Measurements from ENCODE around the gene ACTR6.
"Not testable (repeated sequence)": the region's sequence is repeated elsewhere in the genome, so short reads cannot be mapped to it uniquely, and the experiment has no call there.

Gene ACTR6

DNA sequence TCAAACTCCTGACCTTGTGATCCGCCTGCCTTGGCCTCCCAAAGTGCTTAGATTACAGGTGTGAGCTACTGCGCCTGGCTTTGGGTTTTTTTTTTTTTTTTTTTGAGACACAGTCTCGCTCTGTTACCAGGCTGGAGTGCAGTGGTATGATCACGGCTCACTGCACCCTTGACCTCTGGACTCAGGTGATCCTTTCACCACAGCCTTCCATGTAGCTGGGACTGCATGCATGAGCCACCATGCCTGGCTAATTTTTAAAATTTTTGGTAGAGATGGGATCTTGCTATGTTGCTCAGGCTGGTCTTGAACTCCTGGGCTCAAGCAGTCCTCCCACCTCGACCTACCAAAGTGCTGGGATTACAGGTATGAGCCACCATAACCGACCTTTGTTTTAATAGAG lies 21.6 kb downstream of the ACTR6 start:
- DNase-seq = not testable (repeated sequence)

DNA sequence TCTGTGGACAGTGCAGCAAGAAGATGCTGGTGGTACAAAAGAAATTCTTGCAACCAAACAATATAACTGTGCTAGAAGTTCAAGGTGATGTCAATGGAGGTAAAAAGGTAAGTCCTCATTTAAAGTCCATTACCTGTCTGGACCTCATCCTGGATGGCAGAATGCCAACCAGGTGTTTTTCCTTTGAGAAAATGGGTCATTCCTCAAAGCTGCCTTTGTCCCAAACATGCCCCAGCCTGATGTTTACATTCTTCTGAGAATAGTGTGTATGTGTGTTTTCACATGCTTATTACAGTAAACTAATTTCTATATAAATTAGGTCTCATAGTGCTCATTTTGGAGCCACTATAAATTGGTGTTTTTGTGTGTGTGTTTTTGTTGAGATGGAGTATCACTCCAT lies 24.9 kb downstream of the ACTR6 start:
- DNase-seq = no peak

DNA sequence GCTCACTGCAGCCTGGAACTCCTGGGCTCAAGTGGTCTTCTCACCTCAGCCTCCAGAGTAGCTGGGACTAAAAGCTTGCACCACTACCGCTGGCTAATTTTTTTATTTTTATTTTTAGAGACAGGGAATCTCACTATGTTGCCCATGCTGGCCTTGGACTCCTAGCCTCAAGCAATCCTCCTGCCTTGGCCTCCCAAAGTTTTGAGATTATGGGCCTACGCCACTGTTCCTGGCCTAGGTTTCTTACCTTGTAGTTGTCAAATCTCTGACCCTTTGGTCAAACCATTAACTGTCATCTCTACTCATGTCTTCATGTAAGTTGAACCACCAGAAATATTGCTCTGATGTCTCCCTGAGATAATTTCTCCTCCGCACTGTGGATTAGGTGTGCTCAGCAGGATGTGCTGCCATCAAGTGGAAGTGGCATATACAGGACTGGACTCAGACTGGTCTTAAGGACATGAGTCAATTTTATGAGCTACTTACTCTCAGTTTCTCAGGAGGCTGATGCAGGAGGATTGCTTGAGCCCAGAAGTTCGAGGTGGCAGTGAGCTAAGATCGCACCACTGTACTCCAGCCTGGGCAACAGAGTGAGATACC lies 28.5 kb downstream of the ACTR6 start:
- no peak for DNase-seq

DNA sequence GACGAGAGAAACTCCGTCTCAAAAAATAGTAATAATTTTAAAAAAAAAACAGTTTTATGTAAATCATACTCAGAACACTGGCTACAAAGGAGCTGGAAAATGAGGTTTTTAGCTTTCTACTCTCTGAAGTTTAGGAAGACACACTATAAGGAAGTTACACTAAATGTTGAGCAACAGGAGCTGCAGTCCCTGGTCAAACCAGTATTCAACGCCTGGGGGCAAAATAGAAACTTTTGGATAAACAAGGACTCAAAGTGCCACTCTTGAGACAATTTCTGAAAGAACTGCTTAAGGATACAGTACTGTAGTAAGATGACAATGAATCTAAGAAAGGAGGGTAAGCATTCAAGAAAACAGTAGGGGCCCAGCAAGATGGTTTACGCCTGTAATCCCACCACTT lies 29.3 kb downstream of the ACTR6 start:
- no peak for DNase-seq

DNA sequence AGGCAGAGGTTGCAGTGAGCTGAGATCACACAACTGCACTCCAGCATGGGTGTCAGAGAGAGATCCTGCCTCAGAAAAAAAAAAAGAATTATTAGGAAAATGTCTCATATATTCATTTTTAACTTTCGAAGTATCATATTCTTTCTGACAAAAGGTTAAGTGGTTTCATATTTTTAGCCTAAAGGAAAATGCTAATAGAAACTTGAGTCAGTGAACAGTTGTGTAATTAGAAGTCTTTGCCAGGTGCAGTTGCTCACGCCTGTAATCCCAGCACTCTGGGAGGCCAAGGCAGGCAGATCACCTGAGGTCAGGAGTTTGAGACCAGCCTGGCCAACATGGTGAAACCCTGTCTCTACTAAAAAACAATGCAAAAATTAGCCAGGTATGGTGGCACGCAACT lies 31.3 kb downstream of the ACTR6 start:
- DNase-seq = not testable (repeated sequence)

DNA sequence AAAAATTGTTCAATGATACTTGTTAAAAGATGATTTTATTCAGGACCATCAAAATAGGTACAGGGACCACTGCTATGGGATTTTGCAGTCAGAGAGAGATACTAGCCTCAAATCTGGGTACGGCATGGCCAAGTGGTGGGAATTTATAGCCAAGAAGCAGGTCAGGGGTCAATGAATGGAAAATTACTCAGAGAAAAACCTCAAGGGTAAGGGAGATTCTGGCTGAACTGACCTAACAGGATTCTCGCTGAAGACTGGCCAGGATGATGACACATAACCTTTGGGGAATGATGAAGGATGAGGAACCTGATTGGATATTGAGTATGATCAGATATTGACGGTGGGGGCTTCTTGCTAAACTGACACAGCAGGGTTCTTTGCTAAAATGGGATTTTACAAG lies 33.6 kb downstream of the ACTR6 start:
- no peak for DNase-seq

DNA sequence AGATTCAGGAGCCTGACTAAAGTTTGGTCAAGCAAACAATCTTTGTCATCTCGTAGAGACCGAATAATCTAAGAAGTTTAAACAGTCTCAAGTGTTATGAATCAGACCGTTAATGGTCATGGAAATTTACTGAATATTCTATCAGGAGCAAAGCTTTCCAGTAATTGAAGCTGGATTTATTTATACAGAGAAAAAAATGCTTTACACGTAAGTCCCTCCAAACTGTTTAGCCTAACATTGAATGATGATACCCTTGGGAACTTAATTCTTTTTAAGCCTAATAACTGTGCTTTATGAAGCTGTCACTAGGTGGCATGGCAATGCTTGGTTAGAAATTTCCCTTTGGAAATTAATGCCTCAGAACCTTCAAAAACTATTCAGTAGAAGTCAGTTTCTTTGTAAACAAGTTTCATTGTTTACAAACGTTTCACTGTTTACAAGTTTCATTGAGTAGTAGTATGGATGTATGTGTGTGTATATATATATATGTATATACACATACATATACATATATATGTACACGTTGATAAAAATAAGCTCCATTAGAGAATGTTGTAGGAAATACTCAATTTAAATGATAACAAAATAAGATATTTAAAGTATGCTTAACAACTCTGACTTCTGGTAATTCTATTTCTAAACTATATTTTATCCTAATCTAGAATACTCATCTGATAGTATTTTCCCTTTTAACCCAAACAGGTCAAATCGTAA lies 34.1 kb downstream of the ACTR6 start:
- no peak for DNase-seq

DNA sequence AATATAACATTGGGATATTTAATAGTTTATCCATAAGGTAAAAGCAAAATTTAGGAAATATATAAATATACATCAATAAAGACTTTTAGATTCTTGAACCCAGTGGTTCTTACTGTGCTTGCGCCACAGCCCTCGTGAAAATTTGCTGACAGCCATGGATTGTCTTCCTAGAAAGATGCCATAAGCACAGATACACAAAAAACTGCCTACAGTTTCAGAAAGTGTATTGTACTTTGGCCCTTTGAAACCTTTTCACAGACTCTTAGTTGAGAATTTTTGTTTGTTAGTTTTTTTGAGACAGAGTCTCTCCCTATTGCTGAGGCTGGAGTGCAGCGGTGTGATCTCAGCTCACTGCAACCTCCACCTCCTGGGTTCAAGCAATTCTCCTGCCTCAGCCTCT lies 38.2 kb downstream of the ACTR6 start:
- no peak for DNase-seq

DNA sequence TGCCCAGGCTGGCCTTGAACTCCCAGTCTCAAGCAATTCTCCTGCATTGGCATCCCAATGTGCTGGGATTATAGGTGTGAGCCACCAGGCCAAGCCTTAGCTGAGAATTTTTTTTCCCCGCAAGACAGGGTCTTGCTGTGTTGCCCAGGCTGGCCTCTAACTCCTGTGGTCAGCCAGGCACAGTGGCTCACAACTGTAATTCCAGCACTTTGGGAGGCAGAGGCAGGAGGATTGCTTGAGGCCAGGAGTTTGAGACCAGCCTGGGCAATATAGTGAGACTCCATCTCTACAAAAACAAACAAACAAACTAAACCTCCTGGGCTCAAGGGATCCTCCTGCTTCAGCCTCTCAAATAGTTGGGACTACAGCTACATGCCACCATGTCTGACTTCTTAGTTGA lies 39.0 kb downstream of the ACTR6 start:
- DNase-seq = no peak

DNA sequence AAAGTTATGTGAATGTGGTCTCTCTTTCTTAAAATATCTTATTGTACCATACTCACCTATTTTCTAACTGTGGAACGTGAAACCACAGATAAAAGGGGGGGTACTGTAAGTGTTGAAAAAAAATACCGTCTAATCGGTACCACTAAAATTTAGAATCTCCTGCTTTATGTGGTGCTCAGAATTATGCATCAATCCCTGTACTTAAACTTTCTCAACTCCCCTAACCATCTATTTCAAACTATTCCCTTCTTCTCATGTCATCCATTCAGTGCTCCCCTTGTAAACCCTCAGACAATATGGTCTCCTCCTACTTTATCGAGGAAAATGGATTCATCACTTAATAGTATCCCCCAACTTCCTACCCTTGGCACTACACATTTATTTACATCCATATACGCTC lies 42.5 kb downstream of the ACTR6 start:
- DNase-seq = no peak

DNA sequence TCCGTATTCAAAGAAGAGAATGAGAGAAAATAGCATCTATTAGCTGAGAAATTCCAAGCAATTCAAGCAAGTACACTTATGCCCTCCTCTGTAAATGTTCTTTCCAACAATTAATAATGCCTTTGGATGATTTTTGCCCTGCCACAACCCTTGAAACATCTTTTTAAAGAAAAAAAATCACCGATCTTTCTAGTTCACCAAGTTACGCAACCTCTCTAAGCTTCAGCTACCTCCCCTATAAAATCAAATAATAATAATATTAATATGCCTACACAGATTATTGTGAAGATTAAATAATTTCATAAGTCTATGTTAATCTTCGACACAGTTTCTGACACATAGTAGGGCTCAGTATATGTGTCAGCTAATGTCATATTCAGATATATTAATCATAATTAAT lies 47.1 kb downstream of the ACTR6 start:
- DNase-seq = no peak

DNA sequence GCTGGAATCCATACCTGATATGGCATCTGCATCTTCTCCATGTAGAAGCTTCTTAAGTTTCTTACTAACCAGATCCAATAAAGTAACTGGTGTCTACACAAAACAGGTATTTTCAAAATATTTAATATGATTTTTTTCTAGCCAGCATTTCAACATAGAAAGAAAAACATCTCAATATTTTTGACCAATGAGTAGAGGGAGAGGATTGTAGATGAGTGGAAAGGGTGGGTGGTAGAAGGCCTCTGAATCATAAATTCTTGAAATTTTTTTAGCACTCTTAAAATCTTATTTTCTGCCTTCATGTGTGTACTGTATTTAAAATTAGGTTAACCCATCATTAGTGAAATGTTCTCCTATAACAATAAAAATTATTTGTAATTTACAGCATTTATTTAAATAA lies 48.3 kb downstream of the ACTR6 start:
- no peak for DNase-seq

DNA sequence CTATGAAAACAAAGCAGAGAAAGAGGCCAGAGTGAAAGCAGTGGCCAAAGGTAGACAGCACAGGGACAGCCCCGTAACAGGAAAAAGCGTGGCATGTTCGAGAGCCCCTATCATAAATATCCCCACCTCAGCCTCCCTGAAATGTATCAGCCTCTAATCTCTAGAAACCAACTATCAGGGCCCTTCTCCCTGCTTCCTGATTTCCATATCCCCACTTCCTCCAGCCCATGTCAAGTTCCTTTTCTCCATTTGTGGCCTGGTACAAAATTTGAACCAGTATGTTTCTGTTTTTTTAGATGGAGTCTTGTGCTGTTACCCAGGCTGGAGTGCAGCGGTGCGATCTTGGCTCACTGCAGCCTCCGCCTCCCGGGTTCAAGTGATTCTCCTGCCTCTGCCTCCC lies 49.3 kb downstream of the ACTR6 start:
- DNase-seq = no peak

DNA sequence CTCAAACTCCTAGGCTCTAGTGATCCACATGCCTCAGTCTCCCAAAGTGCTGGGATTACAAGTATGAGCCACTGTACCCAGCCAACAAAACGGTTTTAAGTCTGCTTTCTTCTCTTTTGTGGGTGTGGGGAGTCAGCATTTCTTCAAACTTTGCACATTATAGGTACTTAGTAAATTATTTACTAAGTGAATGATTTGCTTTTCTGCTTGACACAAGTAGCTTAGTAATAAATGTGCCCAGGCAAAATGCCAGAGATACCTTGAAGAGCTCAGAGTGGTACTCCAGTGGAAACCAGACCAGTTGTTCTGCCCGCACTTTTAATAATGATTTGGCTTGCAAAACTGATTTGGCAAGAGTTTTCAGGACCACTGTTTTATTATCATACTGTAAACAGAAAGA lies 51.3 kb downstream of the ACTR6 start:
- DNase-seq = no peak

DNA sequence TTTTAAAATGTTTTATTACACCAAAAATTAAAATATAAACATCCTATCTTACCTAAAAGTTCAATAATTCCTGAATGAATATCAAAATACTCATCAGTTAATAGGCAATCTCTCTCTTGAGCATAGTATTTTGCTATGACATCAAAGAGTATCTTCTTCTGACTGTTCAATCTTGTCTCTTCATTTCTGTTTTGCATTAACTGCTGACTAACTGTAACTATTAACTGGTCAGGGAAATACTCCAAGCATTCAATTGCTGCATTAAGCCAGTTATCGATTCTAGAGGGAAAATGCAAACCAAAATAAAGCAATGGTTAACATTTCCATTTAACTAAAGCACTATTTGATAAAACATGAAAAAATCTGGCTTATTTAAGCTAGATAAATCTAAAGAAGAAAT lies 52.8 kb downstream of the ACTR6 start:
- DNase-seq = no peak

DNA sequence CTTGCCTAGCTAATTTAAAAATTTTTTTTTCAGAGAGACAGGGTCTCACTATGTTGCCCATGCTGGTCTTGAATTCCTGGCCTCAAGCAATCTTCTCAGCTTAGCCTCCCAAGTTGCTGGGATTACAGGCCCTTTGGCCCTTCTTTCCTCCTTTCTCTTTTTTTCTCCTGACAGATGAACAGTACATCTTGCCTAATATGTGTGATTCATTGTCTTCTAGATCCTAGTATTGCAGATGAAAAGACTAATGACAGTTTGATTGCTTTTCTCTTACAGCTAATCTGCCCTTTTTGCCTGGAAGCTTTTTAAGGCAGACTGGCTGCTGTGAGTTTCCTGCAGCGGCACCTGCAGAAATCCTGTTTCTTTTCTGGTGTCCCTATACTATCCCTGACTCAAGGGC lies 54.3 kb downstream of the ACTR6 start:
- DNase-seq = no peak

DNA sequence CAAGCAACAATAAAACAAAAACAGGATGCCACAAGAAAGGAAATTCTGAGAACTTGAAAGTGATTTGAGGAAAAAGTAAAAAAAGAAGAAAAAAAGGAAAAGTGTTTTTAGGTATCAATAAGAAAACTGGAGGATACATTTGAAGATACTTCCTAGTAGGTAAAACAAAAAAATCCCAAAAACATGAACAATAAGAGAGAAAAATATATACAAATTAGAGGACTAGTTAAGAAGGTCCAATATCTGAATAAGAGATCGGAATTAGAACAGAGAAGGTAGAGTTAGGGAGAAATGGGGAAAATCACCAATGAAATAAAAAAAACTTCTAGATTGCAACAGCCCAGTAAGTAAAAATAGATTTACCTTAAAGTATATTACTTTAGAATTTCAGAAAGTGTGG lies 57.5 kb downstream of the ACTR6 start:
- DNase-seq = no peak

DNA sequence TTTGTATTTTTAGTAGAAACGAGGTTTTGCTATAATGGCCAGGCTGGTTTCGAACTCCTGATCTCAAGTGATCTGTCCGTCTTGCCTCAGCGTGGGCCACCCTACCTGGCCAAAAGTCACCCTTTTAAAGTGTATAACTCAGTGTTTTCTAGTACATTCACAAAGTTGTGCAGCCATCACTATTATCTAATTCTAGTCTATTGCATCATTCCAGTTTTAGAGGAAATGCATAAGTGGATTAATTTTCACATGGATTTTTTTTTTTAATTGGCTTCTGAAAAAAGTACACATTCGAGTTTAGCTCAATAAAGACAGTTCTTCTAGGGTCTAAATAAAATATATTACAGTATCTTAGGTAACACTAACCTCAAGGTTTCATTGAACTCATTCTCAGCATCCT lies 62.5 kb downstream of the ACTR6 start:
- DNase-seq = no peak

DNA sequence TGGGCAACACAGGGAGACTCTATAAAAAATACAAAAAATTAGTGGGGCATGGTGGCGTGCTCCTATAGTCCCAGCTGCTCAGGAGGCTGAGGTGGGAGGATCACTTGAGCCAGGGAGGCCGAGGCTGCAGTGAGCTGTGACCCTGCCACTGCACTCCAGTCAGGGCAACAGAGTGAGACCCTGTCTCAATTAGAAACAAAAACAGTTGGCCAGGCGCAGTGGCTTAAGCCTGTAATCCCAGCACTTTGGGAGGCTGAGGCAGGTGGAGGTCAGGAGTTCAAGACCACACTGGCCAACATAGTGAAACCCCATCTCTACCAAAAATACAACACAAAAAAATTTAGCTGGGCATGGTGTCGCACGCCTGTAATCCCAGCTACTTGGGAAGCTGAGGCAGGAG lies 64.5 kb downstream of the ACTR6 start:
- DNase-seq = not testable (repeated sequence)

DNA sequence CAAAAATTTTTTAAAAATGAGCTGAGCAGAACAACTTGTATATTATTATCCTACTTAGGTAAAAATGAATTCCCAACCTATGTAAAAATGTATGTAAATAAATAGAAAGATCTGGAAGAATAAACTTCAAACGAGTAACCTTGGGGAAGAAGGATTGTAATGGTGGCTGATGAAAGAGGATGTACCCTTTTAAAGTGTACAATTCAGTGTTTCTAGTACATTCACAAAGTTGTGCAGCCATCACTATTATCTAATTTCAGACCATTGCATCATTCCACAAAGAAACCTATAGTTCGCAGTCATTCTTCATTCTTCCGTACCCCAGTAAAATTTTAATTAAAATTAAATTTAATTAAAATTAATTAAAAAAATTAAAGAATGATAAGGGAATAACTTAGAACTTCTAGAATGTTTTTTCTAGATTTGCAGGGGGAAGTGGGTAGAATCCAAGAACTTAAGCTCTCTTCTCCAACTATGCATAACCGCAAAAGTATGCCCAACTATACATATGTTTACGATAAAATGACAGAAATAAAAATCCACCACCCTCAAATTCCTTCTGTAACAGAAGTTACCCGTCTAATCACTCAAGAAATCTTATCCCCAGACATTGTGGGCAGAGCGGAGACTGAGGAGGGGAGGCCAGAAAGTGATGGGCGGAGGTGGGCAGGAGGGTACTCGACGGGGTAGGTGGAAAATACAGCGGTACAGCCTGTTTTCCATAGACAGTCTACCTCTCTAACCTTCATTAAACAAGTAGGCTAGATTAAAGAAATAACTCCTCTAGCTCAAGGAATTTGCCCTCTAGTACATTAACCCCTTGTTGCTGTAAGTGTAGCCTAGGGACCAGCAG lies 65.3 kb downstream of the ACTR6 start:
- no peak for DNase-seq

DNA sequence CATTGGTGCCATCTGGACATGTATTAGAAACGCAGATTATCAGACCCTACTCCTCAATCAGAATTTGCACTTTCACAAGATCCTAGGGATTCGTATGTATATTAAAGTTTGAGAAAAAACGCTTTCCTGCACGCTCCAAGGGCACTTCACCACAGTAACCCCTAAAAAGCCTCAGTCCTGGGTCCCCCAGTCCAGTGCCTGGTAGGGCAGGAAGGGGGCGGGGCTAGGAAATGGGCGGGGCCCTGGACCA lies 65.9 kb downstream of the ACTR6 start:
- no peak for DNase-seq

DNA sequence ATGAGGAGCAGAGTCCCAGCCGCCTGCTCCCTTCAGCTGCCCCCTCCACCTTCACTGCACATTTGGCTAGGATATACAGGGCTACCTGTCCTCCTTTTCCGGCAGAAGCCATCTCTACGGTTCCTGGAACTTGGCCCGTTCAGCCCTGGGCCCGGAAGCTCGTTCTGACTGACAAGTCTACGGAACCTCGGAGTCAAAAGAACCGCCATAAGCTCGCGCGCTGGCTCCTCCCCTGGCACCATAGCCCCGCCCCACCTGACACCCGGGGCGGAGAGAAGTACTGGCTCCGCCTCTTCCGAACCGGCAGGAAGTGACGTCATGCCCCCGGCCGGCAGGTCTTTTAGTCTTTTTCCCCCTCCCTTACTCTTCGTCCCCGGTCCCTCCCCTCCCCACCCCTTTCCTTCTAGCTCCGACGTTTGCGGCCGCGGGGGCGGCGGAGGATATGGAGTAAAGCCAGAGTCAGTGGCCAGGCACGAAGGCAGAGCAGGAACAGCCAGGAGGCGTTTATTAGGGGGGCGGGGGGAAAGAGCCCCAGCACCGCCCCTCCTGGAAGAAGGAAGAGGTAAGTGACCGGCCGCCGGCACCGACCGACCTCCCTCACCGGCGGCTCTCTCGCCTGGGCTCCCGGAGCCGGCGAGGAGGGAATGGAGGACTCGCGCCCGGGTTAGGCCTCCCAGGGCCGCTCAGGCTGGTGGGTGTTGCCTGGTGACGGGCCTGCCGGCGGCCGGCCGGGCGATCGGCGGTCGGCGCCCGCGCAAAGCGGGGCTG lies 66.4 kb downstream of the ACTR6 start, which contains the start of the genes DEPDC4 and SCYL2:
Gene DEPDC4, minus strand, starts transcription at position 245 of the 768 bp plus-strand sequence. Its CDS starts 3 bp downstream, at position 242.
Gene SCYL2, plus strand, starts transcription at position 343 of the 768 bp plus-strand sequence. CDS start 15,794 bp downstream, outside the sequence.
- peak; percentile 97 to 98 for DNase-seq

DNA sequence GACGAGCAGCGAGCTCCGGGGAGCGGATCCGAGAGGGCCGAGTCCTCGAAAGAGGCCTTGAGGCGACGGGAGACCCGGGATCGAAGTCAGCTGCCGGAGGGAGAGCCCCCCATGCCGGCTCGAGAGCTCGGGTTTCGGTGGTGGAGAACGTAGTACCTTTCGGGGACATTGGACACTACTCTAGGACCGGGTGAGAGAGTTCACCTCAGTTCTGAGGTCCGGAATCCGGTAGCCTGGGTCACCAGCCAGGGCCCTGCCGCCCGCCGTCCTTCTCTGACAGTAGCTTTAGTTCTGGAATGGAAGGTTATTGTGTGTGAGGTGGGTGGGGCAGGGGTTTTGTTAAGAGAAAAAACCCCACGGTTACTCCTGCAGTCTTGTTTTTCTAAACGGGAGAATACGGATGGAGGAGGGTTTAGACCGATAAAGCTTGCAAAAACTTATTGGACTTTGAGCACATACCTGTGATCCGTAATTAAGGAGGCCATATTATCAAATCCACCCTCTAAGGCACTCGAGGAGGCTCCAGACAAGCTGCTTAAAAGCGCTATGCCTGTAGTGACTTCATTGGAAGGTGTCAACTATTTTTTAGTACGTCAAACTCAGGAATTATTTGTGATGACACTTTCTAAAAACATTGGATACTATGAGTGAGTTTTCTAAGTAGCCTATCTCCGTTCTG lies 67.1 kb downstream of the ACTR6 start:
- DNase-seq = no peak

Data from activated T-cell treated with anti-CD3 and anti-CD28 coated beads, Interleukin-2, amount 50 U/mL, for 48 hours (primary cell).